ENCODE measurements around the gene U2AF2.

The U2AF2 gene

DNA sequence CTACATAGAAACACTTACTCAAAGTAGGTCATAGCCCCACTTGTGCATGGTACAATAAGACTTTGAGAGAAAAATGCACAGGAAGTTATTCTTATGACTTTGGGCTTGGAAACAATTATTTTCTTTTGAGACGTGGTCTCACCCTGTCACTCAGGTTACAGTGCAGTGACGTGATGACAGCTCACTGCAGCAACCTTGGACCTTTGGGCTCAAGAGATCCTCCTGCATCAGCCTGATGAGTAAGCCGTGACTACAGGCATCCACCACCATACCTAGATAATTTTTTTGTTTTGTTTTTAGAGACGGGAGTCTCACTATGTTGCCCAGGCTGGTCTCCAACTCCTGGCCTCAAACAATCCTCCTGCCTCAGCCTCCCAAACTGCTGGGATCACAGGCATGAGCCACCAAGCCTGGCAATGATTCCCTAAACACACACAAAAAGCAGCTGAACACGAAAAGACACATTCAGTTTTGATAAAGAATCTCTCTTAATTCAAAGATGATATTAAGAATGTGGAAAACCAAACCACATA, 65.4 kb downstream of the U2AF2 start:
- DNase-seq = no peak

DNA sequence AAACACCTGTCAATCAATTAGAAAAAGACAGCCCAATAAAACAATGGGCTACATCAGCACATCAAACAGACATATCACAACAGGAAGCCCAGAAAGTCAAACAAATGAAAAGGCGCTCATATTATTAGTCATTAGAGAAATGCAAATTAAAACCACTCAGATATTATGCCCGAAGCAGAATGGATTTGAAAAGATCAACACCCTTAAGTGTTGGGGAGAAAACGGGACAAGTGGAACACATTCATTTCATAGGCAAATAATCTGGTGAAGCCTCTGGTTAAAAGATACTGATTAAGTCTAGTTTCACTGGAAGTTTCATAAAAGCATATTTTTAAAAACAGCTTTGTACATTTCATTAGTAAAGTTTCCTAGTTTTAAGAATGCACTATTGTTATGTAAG, 66.0 kb downstream of the U2AF2 start:
- no peak for DNase-seq

DNA sequence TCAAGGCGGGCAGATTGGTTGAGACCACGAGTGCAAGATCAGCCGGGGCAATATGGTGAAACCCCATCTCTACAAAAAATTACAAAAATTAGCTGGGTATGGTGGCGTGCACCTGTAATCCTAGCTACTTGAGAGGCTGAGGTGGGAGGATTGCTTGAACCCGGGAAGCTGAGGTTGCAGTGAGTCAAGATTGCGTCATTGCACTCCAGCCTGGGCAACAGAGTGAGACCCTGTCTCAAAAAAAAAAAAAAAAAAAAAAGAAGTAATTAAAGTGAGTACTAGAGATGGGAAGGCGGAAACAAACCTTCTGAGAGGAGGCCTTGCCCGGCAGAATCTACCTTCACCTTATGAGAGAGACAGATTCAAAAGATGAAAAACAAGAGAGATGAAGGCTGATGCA, 68.7 kb downstream of the U2AF2 start:
- no peak for DNase-seq
